GM19240 (cell line): ENCODE measurements around the gene AASDH.

Experiments
- DNase-seq: peaks from one replicate; pipeline ENCODE4 v3.0.0; 2011; ENCODE audit warnings: low spot score; ENCODE audit not compliant: insufficient read length

AASDH gene, protein sequence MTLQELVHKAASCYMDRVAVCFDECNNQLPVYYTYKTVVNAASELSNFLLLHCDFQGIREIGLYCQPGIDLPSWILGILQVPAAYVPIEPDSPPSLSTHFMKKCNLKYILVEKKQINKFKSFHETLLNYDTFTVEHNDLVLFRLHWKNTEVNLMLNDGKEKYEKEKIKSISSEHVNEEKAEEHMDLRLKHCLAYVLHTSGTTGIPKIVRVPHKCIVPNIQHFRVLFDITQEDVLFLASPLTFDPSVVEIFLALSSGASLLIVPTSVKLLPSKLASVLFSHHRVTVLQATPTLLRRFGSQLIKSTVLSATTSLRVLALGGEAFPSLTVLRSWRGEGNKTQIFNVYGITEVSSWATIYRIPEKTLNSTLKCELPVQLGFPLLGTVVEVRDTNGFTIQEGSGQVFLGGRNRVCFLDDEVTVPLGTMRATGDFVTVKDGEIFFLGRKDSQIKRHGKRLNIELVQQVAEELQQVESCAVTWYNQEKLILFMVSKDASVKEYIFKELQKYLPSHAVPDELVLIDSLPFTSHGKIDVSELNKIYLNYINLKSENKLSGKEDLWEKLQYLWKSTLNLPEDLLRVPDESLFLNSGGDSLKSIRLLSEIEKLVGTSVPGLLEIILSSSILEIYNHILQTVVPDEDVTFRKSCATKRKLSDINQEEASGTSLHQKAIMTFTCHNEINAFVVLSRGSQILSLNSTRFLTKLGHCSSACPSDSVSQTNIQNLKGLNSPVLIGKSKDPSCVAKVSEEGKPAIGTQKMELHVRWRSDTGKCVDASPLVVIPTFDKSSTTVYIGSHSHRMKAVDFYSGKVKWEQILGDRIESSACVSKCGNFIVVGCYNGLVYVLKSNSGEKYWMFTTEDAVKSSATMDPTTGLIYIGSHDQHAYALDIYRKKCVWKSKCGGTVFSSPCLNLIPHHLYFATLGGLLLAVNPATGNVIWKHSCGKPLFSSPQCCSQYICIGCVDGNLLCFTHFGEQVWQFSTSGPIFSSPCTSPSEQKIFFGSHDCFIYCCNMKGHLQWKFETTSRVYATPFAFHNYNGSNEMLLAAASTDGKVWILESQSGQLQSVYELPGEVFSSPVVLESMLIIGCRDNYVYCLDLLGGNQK

DNA sequence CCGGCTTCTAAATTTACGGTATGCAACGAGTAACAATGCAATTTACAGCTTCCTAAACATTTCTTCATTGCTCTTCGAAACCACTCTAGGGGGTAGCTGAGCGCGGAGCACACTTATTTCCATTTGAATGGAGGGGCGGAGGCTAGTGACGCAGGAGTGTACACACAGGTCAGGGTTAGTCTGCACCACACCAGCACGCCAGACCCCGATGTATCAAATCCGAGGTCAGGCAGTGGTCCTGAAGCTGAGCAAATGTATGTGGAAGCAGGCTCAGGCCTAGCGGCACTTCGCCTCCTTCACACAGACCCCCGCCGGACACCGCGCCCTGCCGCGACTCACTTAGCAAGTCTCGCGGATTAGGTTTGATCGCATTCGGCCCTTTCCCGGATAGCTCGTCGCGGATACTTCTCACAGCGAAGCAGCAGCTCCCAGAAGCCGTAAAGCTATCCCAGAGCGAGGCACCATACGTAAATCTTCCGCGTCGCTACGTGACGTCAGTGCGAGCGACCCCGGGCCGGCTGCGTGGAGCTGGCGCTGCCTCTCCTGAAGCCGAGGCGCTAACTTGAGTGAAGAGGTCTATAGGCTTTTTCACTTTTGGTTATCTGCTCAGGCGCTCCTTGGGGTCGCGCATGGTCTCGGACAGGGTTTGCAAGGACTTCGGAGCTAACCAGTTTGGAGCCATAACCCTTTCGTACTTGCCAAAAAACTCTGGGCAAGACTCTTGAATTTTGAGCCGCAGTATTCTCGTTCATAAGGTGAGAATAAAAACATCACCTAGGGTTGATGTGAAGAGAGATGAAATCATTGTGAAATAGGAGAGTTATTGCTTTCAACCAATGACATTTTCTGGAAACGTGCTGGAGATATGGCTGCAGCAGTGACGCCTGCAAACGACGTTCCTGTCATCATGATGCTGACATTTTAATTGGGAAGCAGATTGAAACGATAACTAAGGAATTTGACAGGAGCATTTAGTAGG is at the start of gene AASDH:
Gene AASDH (minus strand): TSS at position 469 of the 979 bp plus-strand sequence. CDS start 3,192 bp downstream, outside the sequence.
- DNase-seq = peak; percentile 57

DNA sequence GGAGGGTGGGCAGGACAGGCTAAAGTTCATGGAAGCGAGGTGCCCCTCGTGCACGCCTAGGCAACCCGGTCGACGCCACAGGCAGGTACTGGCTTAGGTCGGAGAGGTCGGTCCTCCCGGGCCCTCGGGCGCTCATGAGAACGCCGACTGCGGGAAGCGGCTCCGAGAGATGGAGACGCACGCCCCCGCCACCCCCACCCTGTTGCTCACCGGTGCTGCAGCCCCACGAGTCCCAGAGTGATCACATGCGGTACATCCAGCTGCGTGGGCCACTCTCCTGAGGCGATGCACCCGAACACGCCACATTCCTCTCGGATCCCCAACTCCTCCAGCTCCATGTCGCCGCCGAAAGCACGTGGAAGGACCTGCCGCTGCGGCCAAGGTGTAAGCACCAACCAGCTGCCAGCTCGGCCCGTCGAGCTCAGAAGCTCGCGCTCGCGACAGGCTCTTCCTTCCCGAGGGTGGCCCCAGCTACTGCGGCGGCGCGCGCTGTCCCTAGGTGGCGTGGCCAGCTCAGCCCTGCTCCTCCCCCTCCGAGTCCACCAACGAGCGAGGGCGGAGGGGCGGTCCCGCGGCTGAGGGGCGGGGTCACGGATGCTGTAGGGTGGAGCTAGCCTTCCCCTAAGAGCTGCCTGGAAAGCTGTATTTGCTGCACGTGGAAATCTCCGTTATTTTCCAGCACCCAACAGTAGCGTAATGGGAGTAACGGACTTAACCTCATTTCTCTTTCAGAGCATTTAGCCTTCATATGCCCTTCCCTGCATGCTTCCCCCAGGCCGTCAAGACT is 48.0 kb upstream of the AASDH start, which contains the start of gene PPAT:
Gene PPAT (minus strand): TSS at position 476 of the 787 bp plus-strand sequence. CDS start 138 bp downstream, at position 338.
- DNase-seq = peak; percentile 68

DNA sequence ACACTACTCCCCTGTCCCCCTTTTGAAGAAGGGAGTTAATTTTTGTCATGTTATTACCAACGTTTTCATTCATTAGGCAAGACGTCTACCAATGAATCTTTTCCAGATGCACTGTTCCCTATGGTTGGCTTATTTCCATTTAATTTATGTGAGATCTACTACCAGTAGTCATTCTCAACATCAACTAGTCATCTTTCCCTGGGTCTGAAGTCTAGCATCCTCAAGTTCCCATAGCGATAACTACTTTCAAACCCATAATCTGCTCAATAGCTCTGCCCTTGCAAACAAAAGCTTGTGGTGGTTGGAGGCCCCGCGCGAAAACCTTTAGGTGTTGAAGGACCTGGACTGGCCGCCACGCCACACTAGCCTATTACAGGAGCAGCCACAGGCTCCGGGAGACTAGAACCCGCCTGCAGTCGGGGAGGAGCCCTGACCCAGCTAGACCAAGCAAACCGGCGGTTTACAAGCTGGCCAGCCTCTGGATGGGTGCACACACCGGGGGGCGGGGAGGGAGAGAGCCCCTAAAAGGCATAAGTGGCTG is 47.4 kb upstream of the AASDH start:
- DNase-seq = no peak

DNA sequence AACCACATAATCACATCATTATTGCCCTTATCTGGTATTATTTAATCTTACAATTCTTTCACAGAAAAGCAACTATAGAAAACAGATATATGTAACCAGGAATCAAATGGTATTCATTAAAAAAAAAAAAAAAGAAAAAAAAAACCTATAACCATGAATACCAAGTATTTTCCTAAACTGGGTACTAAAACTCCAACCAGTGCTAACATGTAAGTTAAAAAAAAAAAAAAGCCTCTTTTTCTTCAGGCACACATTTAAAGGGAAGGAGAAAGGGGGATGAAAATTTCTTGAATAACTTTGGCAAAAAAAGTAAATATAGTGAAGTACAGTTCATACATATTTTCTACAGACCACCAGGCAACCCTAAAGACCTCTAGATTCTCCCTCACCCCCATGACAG is 46.0 kb upstream of the AASDH start:
- DNase-seq = no peak

DNA sequence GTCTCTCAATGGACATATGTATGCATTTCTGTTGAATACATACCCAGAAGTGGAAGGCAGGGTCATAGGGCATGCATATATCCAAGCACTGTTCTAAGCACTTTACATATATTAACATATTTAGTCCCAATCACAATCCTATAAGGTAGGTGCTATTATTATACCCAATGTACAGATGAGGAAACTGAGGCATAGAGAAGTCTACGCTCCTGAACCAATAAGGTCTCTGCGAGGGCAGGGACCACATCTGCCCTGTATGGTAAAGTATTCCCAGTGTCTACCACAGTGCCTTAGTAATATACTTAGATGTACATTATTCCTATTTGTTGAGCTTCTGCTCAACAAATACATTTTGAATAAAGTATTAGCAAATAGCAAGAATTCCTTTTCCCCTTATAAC is 42.9 kb upstream of the AASDH start:
- DNase-seq = no peak

DNA sequence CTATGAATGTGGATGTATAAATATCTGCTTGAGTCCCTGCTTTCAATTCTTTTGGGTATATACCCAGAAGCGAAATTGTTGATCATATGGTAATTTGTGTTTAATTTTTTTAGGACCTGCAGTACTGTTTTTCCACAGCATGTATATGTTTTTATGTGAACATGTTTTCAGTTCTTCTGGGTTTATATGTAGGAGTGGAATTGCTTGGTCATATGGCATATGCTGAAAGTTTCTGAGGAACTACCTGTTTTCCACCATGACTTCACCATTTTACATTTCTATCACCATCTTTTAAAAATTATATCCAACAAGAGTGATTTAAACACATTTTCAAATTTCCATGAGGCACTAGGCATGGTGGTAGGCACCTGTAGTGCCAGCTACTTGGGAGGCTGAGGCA is 39.9 kb upstream of the AASDH start:
- no peak for DNase-seq

DNA sequence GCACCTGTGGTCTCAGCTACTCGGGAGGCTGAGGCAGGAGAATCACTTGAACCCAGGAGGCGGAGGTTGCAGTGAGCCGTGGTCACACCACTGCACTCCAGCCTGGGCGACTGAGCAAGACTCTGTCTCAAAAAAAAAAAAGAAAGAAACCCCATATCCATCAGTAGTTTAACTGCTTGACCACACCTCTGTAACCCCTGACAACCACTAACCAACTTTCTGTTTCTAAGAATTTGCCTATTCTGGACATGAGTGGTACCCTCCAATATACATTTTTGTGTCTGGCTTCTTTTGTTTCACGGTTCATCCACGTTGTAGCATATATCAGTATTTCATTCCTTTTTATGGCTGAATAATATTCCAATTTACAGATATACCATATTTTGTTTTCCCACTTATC is 39.0 kb upstream of the AASDH start:
- no peak for DNase-seq

DNA sequence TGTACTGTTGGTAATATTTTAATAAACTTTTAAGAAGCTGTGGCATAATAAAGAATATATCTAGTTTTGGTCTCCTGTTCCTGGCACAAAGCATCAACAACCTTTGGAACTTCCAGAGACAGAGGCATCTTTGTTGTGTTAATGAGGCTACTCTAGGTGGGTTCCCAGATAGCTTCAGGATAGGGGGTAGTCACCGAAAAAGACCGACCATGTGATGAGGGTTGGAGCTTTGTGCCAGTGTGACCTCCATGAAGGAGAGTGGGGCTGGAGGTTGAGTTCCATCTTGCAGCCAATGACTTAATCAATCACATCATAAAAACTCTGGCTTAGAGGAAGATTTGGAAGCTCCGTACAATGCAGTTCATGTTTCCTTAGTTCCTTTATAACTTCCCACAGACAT is 38.2 kb upstream of the AASDH start:
- no peak for DNase-seq

DNA sequence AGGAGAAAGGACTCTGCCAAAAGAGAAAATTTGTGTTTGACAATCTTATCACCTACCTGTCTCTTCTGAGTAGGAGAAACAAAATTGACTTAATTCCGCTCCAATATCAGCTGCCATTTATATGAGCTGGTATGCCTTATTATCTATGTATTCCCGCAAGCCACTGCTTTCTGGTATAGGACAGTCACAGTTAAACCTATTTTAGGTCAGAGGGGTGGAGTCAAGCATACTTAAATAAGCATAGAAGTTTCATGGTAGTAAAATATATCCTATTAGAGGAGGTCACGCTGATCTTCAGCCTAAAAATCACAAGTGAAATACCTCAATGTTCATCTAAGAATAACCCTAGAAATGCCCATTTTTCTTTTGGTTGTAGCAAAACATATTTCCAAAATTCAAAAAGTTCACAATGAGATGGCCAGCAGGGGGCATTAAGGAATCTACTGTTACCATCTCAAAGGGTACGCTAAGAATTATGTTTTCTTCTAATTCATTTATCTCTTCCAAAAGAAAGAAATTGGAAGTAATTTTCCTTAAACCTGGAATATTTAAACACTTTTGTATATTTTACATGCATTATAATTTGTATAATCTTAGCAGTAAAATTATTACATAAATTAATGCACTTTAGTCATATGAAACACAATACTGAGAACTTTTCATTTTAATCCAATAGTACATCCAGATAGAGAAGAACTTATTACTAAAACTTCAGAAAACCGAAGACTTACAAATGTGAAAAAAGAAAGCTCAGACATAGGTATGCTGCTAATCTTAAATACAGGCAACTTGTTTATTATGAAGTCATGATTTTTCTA is 37.6 kb upstream of the AASDH start:
- DNase-seq = no peak

DNA sequence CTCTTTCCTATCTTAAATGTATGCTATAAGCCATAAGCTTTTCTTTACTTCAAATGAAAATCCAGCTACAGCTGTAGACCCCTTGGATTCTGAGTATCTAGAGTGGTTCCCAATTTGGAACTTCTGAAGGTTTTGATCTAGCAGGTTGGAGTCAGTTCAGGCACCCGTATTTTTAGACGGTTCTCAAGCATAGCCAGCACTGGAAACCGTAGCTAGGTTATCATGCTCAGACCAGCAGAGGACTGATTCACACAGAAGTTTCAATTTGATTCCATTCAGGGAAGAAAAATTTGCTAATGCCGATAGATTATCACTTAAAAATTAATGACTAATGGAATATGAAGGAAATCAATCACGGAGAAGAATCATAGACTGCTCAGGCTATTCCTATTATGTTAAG is 36.9 kb upstream of the AASDH start:
- DNase-seq = no peak

DNA sequence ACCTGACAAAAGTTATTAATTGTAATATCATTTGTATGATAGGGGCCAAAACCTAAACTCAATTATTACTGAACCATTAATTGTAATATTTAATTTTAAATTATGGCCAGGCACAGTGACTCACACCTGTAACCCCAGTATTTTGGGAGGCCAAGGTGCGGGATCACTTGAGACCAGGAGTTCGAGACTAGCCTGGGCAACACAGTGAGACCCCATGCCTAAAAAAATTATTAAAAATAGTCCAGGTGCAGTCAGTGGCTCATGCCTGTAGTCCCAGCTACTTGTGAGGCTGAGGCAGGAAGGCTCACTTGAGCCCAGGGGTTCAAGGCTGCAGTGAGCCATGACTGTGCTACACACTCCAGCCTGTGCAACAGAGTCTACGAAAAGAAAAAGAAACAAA is 30.1 kb upstream of the AASDH start:
- no peak for DNase-seq

DNA sequence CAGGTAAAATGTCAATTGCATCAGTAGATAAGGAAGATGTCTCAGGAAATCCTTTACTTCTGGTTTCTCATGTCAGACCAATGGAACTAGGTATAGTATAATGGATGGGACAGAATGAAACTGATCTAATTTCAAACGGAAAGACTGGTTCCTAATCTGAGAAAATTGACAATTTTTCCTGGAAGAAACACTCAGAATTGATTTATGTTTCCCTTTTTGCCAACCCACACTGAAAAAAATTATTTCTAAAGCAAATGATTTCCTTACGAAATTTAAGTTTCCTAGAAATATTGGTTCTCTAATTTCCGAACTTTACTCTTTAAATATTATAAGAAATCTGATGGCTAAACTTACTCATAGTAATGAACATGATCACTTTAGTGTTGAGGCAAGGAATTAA is 29.1 kb upstream of the AASDH start:
- no peak for DNase-seq

DNA sequence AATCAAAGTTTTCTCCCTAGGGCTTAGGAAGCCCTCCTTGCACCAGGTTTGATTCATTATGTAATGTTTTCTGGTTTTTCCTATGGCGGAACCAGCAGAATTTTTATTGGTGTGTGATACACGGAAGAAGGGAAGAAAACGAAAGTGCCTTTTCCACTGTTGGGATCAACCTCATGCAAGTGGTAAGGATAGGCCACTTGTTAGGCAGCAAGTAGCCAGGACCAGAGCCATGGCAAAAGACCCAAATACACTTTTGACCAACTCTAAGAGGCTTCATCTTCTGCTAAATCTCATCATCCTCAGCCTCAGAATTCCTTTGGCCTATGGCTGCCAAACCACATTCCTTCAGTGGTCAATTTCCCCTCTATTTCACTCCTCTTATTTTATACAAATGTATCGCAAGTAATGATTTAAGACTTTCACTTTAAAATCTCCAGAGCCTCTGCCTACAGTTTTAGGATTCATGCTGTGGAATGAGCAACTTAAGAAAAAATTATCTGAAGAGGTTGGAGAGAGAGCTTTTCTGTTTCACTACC is 26.9 kb upstream of the AASDH start:
- DNase-seq = no peak

DNA sequence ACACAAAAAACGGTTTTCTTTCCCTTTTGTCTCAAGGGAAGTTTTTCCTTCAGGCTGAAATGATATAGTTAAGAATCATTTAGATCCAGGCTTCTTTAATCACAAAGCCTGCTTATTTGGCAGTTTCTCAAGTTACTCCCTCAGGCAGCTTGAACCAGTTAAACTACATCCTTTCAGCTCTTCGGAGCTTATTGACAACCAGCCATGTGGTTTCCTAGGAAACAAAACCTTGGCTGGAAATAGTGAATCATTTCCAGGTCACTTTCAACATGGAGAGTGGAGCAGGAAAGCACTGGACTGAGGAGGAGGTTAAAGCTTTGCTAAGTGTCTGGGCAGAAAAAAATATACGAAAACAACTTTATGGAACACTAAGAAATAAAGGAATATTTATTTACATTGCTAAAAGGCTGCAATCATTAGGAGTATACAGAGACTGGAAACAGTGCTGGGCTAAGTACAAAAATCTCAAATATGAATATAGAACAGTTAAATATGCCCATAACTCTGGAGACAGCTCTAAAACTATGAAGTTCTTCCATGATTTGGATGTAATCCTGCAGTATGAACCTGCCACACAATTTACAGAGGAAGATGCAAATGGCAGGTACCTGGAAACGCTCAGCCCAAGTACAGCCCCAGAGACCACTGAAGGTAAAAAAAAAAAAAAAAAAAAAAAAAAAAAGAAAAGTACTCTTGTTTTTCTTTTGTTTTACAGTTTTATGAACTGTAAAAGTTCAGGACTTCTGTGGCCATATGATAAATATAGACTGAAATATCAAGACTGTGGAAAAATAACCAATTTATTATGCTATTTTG is 23.2 kb upstream of the AASDH start:
- DNase-seq = no peak

DNA sequence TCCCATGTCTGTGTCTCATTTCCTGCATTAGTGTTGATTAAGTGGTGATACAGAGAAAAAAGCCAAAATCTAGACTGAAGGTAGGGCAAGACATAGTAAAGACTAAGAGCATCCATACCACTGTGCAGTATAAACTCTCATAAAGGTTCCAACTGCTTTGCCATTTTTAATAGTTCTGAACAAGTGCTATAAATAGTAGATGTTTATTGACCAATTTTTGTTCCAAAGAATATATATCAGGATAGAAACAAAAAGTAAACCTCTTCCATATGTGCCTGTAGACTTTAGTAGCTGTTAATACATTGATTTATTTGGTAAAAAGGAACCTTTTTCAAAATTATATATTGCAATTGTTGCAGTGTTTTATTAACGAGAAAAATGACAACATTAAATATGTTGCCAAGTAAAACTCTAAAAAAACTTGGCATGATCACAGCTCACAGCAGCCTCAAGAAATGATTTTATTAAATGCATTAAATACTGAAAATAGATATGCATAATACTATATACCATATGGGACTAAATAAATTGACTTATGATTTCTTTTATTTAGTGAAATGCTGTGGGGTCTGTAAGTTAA is 22.3 kb upstream of the AASDH start:
- DNase-seq = no peak

DNA sequence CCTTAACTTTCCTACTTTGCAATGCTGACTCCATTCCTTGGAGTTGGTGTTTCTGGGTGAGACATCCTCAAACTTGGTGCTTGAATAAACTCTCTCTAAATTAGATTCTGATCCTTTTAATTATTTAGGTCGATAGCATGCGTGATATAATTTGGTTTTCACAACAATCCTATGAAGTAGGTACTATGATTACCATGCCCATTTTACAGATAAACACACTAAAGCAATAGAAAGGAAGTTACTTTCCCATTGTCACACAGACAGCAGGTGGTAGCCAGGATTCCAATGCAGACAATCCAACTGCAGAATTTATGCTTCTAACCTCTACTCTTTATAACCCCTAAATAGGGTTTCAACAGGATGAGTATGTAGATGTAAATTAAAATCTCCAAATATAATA is 21.7 kb upstream of the AASDH start:
- DNase-seq = no peak

DNA sequence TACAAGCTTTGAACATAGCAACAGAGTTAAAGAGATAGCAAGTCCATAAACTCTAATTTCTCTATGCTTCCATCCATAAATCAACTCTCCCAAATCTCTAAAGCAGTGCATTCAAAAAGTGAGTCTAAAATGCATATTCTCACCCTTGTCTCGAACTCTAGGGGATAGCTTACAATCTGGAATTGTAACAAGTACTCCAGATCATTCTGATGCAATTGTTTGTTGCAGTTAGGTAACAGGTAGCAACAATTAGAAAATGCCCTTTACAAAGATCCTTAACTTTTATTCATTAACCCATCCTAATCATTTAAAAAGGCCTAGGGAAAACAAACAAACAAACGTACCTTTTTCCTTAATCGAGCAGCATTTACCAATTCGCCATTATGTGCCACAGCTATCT is 18.9 kb upstream of the AASDH start:
- DNase-seq = no peak
